ENCODE results near the gene NELFB.

- TF ChIP-seq CTCF (conservative IDR thresholded peaks at IDR 0.05; ENCODE audit: low read depth, low read length) (no peak), EZH2 (IDR thresholded peaks at IDR 0.05; ENCODE audit: borderline replicate concordance, low read depth, low read length, poor library complexity, severe bottlenecking) (no peak)
Measured at GRCh38 chr9:137212520-137212919, 42.6 kb upstream of the NELFB start.
